H9 (cell line): ENCODE measurements around the gene AMMECR1L. TPM values are rescaled to one million over a fixed set of nuclear protein-coding genes. Genes with fewer than 3 reads are reported as not detected.
A peak's percentile ranks its signal among the peaks of the same experiment; 100 is the strongest.
"Not testable (repeated sequence)": the region's sequence is repeated elsewhere in the genome, so short reads cannot be mapped to it uniquely, and the experiment has no call there.

Experiments
- DNase-seq: peaks from one replicate; pipeline ENCODE4 v3.0.0-alpha.2; 2017
- H2AFZ ChIP-seq: one replicate; pipeline ENCODE4 v1.6.1; 2013; ENCODE audit warnings: mild to moderate bottlenecking, low read length, control low read depth, moderate library complexity
- H2AK5ac ChIP-seq: 2 replicates; pipeline ENCODE4 v1.6.1; 2013; ENCODE audit warnings: low read length, control low read depth, mixed read lengths; ENCODE audit not compliant: insufficient read length
- H2BK120ac ChIP-seq: one replicate; pipeline ENCODE4 v1.6.1; 2013; ENCODE audit warnings: low read depth, mild to moderate bottlenecking, low read length, control low read depth, inconsistent platforms; ENCODE audit not compliant: poor library complexity, severe bottlenecking
- H2BK12ac ChIP-seq: 2 replicates; pipeline ENCODE4 v1.6.1; 2013; ENCODE audit warnings: low read length, control low read depth, mixed read lengths, low read depth; ENCODE audit not compliant: insufficient read length
- H2BK15ac ChIP-seq: 2 replicates; pipeline ENCODE4 v1.6.1; 2013; ENCODE audit warnings: low read depth, low read length, control low read depth
- H2BK20ac ChIP-seq: one replicate; pipeline ENCODE4 v1.6.1; 2013; ENCODE audit warnings: low read depth, mild to moderate bottlenecking, low read length, control low read depth, inconsistent platforms; ENCODE audit not compliant: poor library complexity, severe bottlenecking
- H2BK5ac ChIP-seq: 2 replicates; pipeline ENCODE4 v1.6.1; 2013; ENCODE audit warnings: low read length, control low read depth, mixed read lengths; ENCODE audit not compliant: insufficient read length
- H3K14ac ChIP-seq: 2 replicates; pipeline ENCODE4 v1.6.1; 2013; ENCODE audit warnings: low read length, control low read depth; ENCODE audit not compliant: insufficient read depth
- H3K18ac ChIP-seq: 2 replicates; pipeline ENCODE4 v1.6.1; 2013; ENCODE audit warnings: low read depth, mild to moderate bottlenecking, mixed read lengths, low read length, control low read depth; ENCODE audit not compliant: insufficient read length
- H3K23ac ChIP-seq: 2 replicates; pipeline ENCODE4 v1.6.1; 2013; ENCODE audit warnings: low read length, control low read depth, mixed read lengths, low read depth; ENCODE audit not compliant: insufficient read length
- H3K23me2 ChIP-seq: 2 replicates; pipeline ENCODE4 v1.6.1; 2013; ENCODE audit warnings: low read depth, mild to moderate bottlenecking, mixed read lengths, low read length, control low read depth; ENCODE audit not compliant: insufficient read length, poor library complexity, severe bottlenecking
- H3K27ac ChIP-seq: 2 replicates; pipeline ENCODE4 v1.5.1; 2013; ENCODE audit warnings: low read length, control low read depth, mixed read lengths, low read depth; ENCODE audit not compliant: insufficient read length
- H3K27me3 ChIP-seq: 2 replicates; pipeline ENCODE4 v1.6.1; 2013; ENCODE audit warnings: low read length, control low read depth, inconsistent platforms; ENCODE audit not compliant: insufficient read depth
- H3K4ac ChIP-seq: 2 replicates; pipeline ENCODE4 v1.6.1; 2013; ENCODE audit warnings: low read depth, mild to moderate bottlenecking, control low read depth, inconsistent platforms, low read length, moderate library complexity
- H3K4me1 ChIP-seq: 2 replicates; pipeline ENCODE4 v1.6.1; 2013; ENCODE audit warnings: low read length, control low read depth, inconsistent platforms; ENCODE audit not compliant: insufficient read depth
- H3K4me2 ChIP-seq: 2 replicates; pipeline ENCODE4 v1.6.1; 2013; ENCODE audit warnings: low read length, control low read depth, mixed read lengths; ENCODE audit not compliant: insufficient read length, insufficient read depth
- H3K56ac ChIP-seq: 2 replicates; pipeline ENCODE4 v1.6.1; 2013; ENCODE audit warnings: low read depth, mild to moderate bottlenecking, mixed read lengths, low read length, control low read depth; ENCODE audit not compliant: insufficient read length
- H3K79me1 ChIP-seq: 2 replicates; pipeline ENCODE4 v1.6.1; 2013; ENCODE audit warnings: low read depth, mild to moderate bottlenecking, moderate library complexity, low read length, control low read depth, inconsistent platforms; ENCODE audit not compliant: insufficient read depth, poor library complexity, severe bottlenecking
- H3K79me2 ChIP-seq: 2 replicates; pipeline ENCODE4 v1.6.1; 2013; ENCODE audit warnings: low read length, control low read depth, inconsistent platforms; ENCODE audit not compliant: insufficient read depth
- H3K9ac ChIP-seq: 2 replicates; pipeline ENCODE4 v1.6.1; 2013; ENCODE audit warnings: low read length, control low read depth, mixed read lengths; ENCODE audit not compliant: insufficient read length; ENCODE audit errors: extremely low read depth
- H3K9me3 ChIP-seq: one replicate; pipeline ENCODE4 v1.6.1; 2013; ENCODE audit warnings: low read depth, low read length, inconsistent platforms; ENCODE audit not compliant: control insufficient read depth
- H3T11ph ChIP-seq: one replicate; pipeline ENCODE4 v1.6.1; 2013; ENCODE audit warnings: mild to moderate bottlenecking, low read length, control low read depth, inconsistent platforms
- H4K20me1 ChIP-seq: one replicate; pipeline ENCODE4 v1.6.1; 2013; ENCODE audit not compliant: control insufficient read depth, insufficient read length, insufficient read depth
- H4K5ac ChIP-seq: 2 replicates; pipeline ENCODE4 v1.6.1; 2013; ENCODE audit warnings: low read depth, mild to moderate bottlenecking, mixed read lengths, low read length, control low read depth; ENCODE audit not compliant: insufficient read length
- H4K8ac ChIP-seq: replicated peaks from 2 replicates; pipeline ENCODE4 v1.6.1; 2013; ENCODE audit warnings: low read length, control low read depth, mixed read lengths, low read depth; ENCODE audit not compliant: insufficient read length
- H4K91ac ChIP-seq: 2 replicates; pipeline ENCODE4 v1.6.1; 2013; ENCODE audit warnings: low read depth, mild to moderate bottlenecking, moderate library complexity, mixed read lengths, low read length, control low read depth; ENCODE audit not compliant: insufficient read length
- H3K27ac Mint-ChIP-seq, 3 experiments: 2 replicates in 2 of 3; 3 replicates in 1 of 3; pipeline ENCODE4 v1.8.0; 2020 to 2021; ENCODE audit warnings: mixed read lengths in 3 of 3, mild to moderate bottlenecking in 1 of 3, moderate library complexity in 1 of 3
- H3K27me3 Mint-ChIP-seq: 2 replicates; pipeline ENCODE4 v1.8.0; 2021; ENCODE audit warnings: low read depth, mild to moderate bottlenecking, moderate library complexity, mixed read lengths
- H3K36me3 Mint-ChIP-seq, 3 experiments: 2 replicates in 2 of 3; 3 replicates in 1 of 3; pipeline ENCODE4 v1.8.0; 2020 to 2021; ENCODE audit warnings: low read depth in 3 of 3, mixed read lengths in 3 of 3; ENCODE audit not compliant: insufficient read depth in 1 of 3
- H3K4me1 Mint-ChIP-seq, 2 experiments: 2 replicates each; pipeline ENCODE4 v1.8.0; 2020; ENCODE audit warnings: mixed read lengths in 2 of 2
- H3K4me3 Mint-ChIP-seq, 2 experiments: 2 replicates in 1 of 2; 3 replicates in 1 of 2; pipeline ENCODE4 v1.8.0; 2020 to 2021; ENCODE audit warnings: mild to moderate bottlenecking in 2 of 2, mixed read lengths in 2 of 2, moderate library complexity in 1 of 2
- H3K9me3 Mint-ChIP-seq, 2 experiments: 2 replicates in 1 of 2; 3 replicates in 1 of 2; pipeline ENCODE4 v1.8.0; 2020; ENCODE audit warnings: mild to moderate bottlenecking in 2 of 2, mixed read lengths in 2 of 2, moderate library complexity in 1 of 2
- WGBS: extraction: QIAGEN DNeasy Blood & Tissue Kit; methylation state at CpG from one replicate; pipeline ENCODE4 v1.1.7; 2013; ENCODE audit warnings: missing lambda C conversion rate, low lambda C conversion rate, mixed read lengths; ENCODE audit not compliant: insufficient read length; ENCODE audit errors: extremely low coverage; 5-methylcytosine and 5-hydroxymethylcytosine counted together
- total RNA-seq: library from RNA; stranded (reverse); gene quantifications from 2 replicates; pipeline ENCODE4 v1.2.1, GENCODE V29; 2021
- TF ChIP-seq, protein P1 (sequence below): fragments of 200-600 bp; sonication (generic); conservative IDR thresholded peaks from 3 replicates; pipeline ENCODE4 v1.8.0; 2021; ENCODE audit warnings: antibody characterized with exemption, mild to moderate bottlenecking

Gene AMMECR1L
- total RNA-seq, 1 experiment from 2014 or later: 20.0 TPM

- H3K27ac Mint-ChIP-seq: peak overlapping the region in 2 of 3 experiments; percentile 81 to 82; a peak in 2 of 7 replicates
- Histone ChIP-seq H2BK120ac (no peak overlapping the region), H4K8ac (no peak overlapping the region), H3K56ac (no peak overlapping the region), H4K5ac (no peak overlapping the region), H2AK5ac (no peak overlapping the region), H4K91ac (no peak overlapping the region), H2BK20ac (no peak overlapping the region), H2BK5ac (no peak overlapping the region), H3K9ac (peak overlapping the region; percentile 54), H3K4ac (no peak overlapping the region), H3K23ac (no peak overlapping the region), H3K27ac (no peak overlapping the region), H3K18ac (no peak overlapping the region), H3K27me3 (no peaks in the 10 kb centered on the region), H4K20me1 (no peaks in the 10 kb centered on the region), H2BK12ac (no peak overlapping the region), H2AFZ (no peak overlapping the region), H3T11ph (no peak overlapping the region), H2BK15ac (no peak overlapping the region), H3K4me2 (peak overlapping the region; percentile 67), H3K9me3 (no peaks in the 10 kb centered on the region), H3K79me2 (peaks cover 10% of the 10 kb centered on the region; the same call in 1 of the 2 replicates), H3K4me1 (no peaks in the 10 kb centered on the region), H3K23me2 (peaks cover 8% of the 10 kb centered on the region), H3K14ac (no peak overlapping the region), H3K79me1 (peaks cover 8% of the 10 kb centered on the region)
- H3K4me1 Mint-ChIP-seq: peaks cover 29 to 35% of the 10 kb centered on the region in 2 experiments
- H3K4me3 Mint-ChIP-seq: peak overlapping the region; percentile 74 to 84
- DNase-seq: no peak
- TF ChIP-seq, protein P1, sequence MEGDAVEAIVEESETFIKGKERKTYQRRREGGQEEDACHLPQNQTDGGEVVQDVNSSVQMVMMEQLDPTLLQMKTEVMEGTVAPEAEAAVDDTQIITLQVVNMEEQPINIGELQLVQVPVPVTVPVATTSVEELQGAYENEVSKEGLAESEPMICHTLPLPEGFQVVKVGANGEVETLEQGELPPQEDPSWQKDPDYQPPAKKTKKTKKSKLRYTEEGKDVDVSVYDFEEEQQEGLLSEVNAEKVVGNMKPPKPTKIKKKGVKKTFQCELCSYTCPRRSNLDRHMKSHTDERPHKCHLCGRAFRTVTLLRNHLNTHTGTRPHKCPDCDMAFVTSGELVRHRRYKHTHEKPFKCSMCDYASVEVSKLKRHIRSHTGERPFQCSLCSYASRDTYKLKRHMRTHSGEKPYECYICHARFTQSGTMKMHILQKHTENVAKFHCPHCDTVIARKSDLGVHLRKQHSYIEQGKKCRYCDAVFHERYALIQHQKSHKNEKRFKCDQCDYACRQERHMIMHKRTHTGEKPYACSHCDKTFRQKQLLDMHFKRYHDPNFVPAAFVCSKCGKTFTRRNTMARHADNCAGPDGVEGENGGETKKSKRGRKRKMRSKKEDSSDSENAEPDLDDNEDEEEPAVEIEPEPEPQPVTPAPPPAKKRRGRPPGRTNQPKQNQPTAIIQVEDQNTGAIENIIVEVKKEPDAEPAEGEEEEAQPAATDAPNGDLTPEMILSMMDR: no peak
- no CpG with 5 or more reads among the region's 8 CpGs for WGBS
- no peaks in the 10 kb centered on the region; a peak in 2 of 5 replicates for H3K9me3 Mint-ChIP-seq
- H3K36me3 Mint-ChIP-seq: peaks cover 15 to 22% (median 20%) of the 10 kb centered on the region in 3 experiments; a peak in 6 of 7 replicates
- H3K27me3 Mint-ChIP-seq: no peaks in the 10 kb centered on the region
Measured at GRCh38 chr2:127887082-127887775, 1.5 kb upstream of the AMMECR1L start.

DNA sequence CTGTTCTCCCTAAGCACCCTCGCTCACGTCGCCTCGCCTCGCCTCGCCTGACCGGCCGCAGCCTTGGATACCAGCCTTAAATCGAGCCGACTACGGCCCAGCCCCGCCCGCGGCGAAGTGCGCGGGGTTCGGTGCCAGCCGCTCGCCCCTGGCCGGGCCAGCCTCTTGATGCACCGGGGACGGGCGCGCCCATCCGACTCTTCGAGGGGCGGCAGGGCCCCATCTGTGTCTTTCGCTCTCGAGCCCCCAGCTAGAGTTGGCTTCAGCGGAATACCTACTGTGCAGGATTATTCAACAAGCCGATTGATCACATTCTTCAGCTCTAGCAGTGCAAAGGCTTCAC, 808 bp upstream of the AMMECR1L start:
- peaks cover 10% of the 10 kb centered on the region; the same call in 1 of the 2 replicates for H3K79me2 ChIP-seq

More for the DNA sequence above, 808 bp upstream of the AMMECR1L start:
- not testable (repeated sequence) for H3K18ac ChIP-seq, H4K5ac ChIP-seq, H4K8ac ChIP-seq, H3K79me1 ChIP-seq, H4K91ac ChIP-seq, H3K4ac ChIP-seq, H4K20me1 ChIP-seq, H3T11ph ChIP-seq, H2AK5ac ChIP-seq, H2BK12ac ChIP-seq, H3K23me2 ChIP-seq, H3K23ac ChIP-seq, H2AFZ ChIP-seq, H2BK20ac ChIP-seq, H2BK120ac ChIP-seq, H2BK15ac ChIP-seq, H3K9me3 Mint-ChIP-seq, H3K4me1 ChIP-seq, H3K27ac ChIP-seq, H2BK5ac ChIP-seq, H3K56ac ChIP-seq, H3K4me2 ChIP-seq, H3K27me3 ChIP-seq, DNase-seq, H3K27me3 Mint-ChIP-seq, H3K9me3 ChIP-seq
- Mint-ChIP-seq H3K4me1 (peaks cover 26 to 28% of the 10 kb centered on the region in 2 experiments), H3K4me3 (peak overlapping the region; percentile 74 to 81), H3K27ac (peak overlapping the region in 2 of 3 experiments; percentile 61 to 89; a peak in 2 of 7 replicates), H3K36me3 (peaks cover 15 to 27% (median 25%) of the 10 kb centered on the region in 3 experiments; a peak in 6 of 7 replicates)
- peak overlapping the region; percentile 61 for H3K9ac ChIP-seq
- H3K14ac ChIP-seq: peak overlapping the region; percentile 84; the same call in 1 of the 2 replicates
- no CpG with 5 or more reads among the region's 32 CpGs for WGBS
